SK-N-MC (cell line): ENCODE results near the gene IFFO2.

Experiments
- EZH2 ChIP-seq: fragments of 200-600 bp; sonication (generic); IDR thresholded peaks from one replicate; pipeline ENCODE4 v1.6.1; 2017; ENCODE audit warnings: antibody characterized with exemption
- FOXP2 ChIP-seq: optimal IDR thresholded peaks from 2 replicates; pipeline ENCODE3; 2011; ENCODE audit warnings: mild to moderate bottlenecking, moderate library complexity; ENCODE audit not compliant: insufficient read depth; ENCODE audit errors: extremely low read length, control extremely low read depth
- POLR2AphosphoS5 ChIP-seq: IDR thresholded peaks from 2 replicates; pipeline ENCODE4 v1.6.1; 2012; ENCODE audit warnings: mild to moderate bottlenecking, low read depth, low read length, borderline replicate concordance

DNA sequence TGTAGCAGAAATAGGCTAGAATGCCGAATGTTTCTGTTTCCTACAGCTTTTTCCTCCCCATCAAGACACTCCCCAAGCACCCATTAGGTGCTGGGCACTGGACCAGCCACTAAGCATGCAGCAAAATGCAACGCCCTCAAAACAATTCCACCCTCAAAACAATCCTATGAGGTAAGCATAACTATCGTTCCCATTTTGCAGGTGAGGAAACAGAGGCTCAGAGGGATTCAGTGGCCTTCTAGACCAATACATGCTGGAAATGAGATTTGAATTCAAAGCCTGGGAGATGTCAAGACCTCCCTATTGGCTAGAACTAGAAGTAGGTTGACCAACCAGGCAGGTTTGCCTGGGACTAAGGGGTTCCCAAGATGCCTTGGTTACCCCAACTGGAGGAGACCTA is 43.9 kb downstream of the IFFO2 start:
- TF ChIP-seq POLR2AphosphoS5 = no peak
- no peak for TF ChIP-seq EZH2
- TF ChIP-seq FOXP2 = no peak
